Left ventricle myocardium inferior (tissue), 1 donor: ENCODE data around the gene UHRF2. TPM values are rescaled to one million over a fixed set of nuclear protein-coding genes. Genes with fewer than 3 reads are reported as not detected.
A peak's percentile ranks its signal among the peaks of the same experiment; 100 is the strongest.
"Not testable (repeated sequence)": the region's sequence is repeated elsewhere in the genome, so short reads cannot be mapped to it uniquely, and the experiment has no call there.

Source experiments
- DNase-seq: peaks from one replicate; pipeline ENCODE4 v3.0.0-alpha.2; 2020
- H3K27ac ChIP-seq: fragments of 200-600 bp; replicated peaks from 2 replicates; pipeline ENCODE4 v1.8.0; 2021
- H3K27me3 ChIP-seq: fragments of 200-600 bp; 2 replicates; pipeline ENCODE4 v1.8.0; 2021; ENCODE audit warnings: low read depth
- H3K36me3 ChIP-seq: fragments of 200-600 bp; 2 replicates; pipeline ENCODE4 v1.8.0; 2021
- H3K4me1 ChIP-seq: fragments of 200-600 bp; 2 replicates; pipeline ENCODE4 v1.8.0; 2021
- H3K4me3 ChIP-seq: fragments of 200-600 bp; 2 replicates; pipeline ENCODE4 v1.8.0; 2021; ENCODE audit warnings: mild to moderate bottlenecking, moderate library complexity
- H3K9me3 ChIP-seq: fragments of 200-600 bp; replicated peaks from 2 replicates; pipeline ENCODE4 v1.8.0; 2021
- intact Hi-C: fragments of 100-400 bp; cut with micrococcal nuclease; formaldehyde crosslinking; loops from one replicate; pipeline ENCODE4 v1.11.0; 2022
- long read RNA-seq: library from polyadenylated mRNA; unstranded; transcript quantifications from one replicate; pipeline ENCODE4 v2.0.0, GENCODE V29; 2021
- total RNA-seq: library from RNA; stranded (reverse); fragmentation: NEBNext Ultra II Directional; extraction: Animal tissue kit (Norgen Biotek cat#: 25700); gene quantifications from one replicate; pipeline ENCODE4 v1.2.1, GENCODE V29; 2021
- TF ChIP-seq, protein P1 (sequence below): fragments of 200-600 bp; IDR thresholded peaks from 2 replicates; pipeline ENCODE4 v1.8.0; 2021; ENCODE audit warnings: antibody characterized with exemption, mild to moderate bottlenecking, borderline replicate concordance
- donor health status: DM: no; HTN: yes; CAD: no; lungs with severe emphysema.

Gene UHRF2, protein sequence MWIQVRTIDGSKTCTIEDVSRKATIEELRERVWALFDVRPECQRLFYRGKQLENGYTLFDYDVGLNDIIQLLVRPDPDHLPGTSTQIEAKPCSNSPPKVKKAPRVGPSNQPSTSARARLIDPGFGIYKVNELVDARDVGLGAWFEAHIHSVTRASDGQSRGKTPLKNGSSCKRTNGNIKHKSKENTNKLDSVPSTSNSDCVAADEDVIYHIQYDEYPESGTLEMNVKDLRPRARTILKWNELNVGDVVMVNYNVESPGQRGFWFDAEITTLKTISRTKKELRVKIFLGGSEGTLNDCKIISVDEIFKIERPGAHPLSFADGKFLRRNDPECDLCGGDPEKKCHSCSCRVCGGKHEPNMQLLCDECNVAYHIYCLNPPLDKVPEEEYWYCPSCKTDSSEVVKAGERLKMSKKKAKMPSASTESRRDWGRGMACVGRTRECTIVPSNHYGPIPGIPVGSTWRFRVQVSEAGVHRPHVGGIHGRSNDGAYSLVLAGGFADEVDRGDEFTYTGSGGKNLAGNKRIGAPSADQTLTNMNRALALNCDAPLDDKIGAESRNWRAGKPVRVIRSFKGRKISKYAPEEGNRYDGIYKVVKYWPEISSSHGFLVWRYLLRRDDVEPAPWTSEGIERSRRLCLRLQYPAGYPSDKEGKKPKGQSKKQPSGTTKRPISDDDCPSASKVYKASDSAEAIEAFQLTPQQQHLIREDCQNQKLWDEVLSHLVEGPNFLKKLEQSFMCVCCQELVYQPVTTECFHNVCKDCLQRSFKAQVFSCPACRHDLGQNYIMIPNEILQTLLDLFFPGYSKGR
- 14.1 TPM for total RNA-seq
- long read RNA-seq, transcript UHRF2-201 (16 exons, 3,452 nt) = major isoform, 13 of 27 reads
- long read RNA-seq, partial matches to known transcripts = 6 of 27 reads
- long read RNA-seq, other reads (novel, unspliced or antisense) = 8 of 27 reads

DNA sequence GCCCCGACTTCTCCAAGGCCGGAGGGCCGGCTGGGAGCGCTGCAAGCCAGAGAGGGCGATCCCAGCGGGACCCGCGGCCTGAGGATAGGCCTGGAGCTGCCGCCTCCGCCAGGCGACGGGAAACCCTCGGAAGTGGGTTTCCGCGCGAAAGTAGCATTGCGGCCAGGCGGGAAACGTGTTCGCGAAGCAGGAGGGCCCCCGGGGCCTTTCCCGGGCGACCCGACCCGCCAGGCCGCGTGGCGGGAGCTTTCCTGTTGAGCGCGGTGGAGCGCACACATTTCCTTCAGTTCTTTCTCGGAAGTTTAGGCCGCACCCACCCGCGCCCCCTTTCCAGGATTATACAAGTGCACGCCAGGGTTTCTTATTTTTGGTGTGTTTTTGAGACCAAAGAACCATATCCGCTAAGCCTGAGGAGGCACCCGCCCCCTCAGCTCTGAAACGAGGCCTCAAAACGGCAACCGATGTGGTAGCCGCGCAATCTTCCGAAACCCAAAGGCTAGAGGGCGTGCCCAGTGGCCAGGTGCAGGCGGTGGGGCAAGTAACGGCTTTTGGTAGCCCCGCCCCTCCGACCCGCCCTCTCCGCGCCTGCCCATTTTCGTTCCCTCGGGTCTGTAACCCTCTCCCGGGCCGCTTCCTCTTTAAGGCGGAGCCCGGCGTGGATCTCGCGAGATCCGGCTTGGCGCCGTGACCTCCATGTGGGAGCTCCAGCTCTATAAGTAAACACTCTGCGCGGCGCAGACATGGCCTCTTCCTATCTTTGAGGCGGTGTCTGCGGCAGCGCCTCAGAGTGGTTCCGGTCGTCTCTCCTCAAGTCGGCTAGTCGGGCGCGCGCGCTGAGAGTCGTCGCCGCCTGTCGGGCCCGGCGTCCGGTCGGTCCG is at the start of gene UHRF2:
TSS of gene UHRF2 (plus strand) at position 713 of the 878 bp plus-strand sequence. CDS start 292 bp downstream, outside the sequence.
- Histone ChIP-seq H3K27me3 (peaks cover 2% of the 10 kb centered on the region), H3K27ac (peak within 1 kb of the TSS; percentile 93), H3K9me3 (no peaks in the 10 kb centered on the region), H3K36me3 (no peaks in the 10 kb centered on the region), H3K4me1 (peaks cover 43% of the 10 kb centered on the region), H3K4me3 (peak within 1 kb of the TSS; percentile 86)
- intact Hi-C loops = no loop called here
- TF ChIP-seq, protein P1, sequence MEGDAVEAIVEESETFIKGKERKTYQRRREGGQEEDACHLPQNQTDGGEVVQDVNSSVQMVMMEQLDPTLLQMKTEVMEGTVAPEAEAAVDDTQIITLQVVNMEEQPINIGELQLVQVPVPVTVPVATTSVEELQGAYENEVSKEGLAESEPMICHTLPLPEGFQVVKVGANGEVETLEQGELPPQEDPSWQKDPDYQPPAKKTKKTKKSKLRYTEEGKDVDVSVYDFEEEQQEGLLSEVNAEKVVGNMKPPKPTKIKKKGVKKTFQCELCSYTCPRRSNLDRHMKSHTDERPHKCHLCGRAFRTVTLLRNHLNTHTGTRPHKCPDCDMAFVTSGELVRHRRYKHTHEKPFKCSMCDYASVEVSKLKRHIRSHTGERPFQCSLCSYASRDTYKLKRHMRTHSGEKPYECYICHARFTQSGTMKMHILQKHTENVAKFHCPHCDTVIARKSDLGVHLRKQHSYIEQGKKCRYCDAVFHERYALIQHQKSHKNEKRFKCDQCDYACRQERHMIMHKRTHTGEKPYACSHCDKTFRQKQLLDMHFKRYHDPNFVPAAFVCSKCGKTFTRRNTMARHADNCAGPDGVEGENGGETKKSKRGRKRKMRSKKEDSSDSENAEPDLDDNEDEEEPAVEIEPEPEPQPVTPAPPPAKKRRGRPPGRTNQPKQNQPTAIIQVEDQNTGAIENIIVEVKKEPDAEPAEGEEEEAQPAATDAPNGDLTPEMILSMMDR = no peak
- DNase-seq = peak; percentile 99

DNA sequence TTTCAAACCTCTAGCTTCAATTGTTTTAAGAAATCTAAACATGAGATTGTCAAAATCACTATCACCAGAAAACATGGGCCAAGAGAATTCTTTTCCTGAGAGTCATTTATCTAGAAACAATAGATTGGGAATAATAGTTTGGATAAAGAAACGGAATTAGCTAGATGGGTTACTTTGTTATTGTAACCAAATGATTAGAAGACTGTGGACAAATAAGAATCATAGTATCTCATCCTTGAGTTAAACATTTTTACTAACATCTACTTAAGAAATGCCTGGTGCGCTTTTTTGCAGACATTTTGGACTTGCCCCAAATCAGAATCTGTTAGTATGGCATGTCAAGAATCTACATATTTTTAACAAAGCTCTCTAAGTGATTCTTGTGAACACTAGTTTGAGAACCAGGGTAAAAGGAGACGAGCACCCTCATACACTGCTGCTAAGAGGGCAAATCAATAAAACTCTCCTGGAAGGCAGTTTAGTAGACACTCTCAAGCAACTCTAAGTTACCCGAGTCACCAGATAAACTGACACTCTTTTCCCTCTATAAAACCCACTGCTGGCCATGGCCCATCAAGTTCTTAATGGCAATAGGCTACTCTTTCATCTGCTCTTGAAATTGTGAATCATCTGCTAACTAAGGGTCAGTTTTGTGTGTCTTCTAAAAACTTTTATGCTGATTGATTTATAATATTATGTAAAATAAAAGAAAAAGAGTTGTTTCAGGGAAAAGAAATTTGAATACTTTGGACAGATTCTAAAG is 45.7 kb upstream of the UHRF2 start:
- no peak overlapping the region for H3K27ac ChIP-seq
- H3K36me3 ChIP-seq = no peaks in the 10 kb centered on the region
- TF ChIP-seq, protein P1 = no peak
- no peak overlapping the region for H3K4me3 ChIP-seq
- intact Hi-C loops = no loop called here
- no peaks in the 10 kb centered on the region for H3K9me3 ChIP-seq
- H3K4me1 ChIP-seq = no peaks in the 10 kb centered on the region
- no peak for DNase-seq
- H3K27me3 ChIP-seq = peaks cover 6% of the 10 kb centered on the region

DNA sequence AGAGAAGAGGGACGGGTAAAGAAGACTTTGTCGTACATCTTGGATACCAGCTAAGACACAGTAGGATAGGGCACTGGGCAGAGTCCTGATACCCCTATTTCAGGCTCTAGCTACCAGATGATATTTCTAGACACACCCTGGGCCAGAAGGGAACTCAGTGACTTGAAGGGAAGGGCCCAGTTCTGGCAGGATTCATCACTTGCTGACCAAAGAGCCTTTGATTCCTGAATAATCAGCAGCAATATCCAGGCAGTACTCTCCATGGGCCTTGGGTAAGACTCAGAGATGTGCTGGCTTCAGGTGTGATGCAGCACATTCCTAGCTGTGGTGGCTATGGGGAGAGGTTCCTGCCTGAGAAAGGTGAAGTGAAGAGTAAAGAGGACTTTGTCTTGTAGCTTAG is 44.2 kb upstream of the UHRF2 start:
- Histone ChIP-seq H3K9me3 (no peaks in the 10 kb centered on the region), H3K27me3 (peaks cover 4% of the 10 kb centered on the region), H3K4me1 (no peaks in the 10 kb centered on the region), H3K36me3 (no peaks in the 10 kb centered on the region), H3K27ac (no peak overlapping the region), H3K4me3 (no peak overlapping the region)
- DNase-seq = no peak
- intact Hi-C loops = no loop called here
- TF ChIP-seq, protein P1 = no peak

DNA sequence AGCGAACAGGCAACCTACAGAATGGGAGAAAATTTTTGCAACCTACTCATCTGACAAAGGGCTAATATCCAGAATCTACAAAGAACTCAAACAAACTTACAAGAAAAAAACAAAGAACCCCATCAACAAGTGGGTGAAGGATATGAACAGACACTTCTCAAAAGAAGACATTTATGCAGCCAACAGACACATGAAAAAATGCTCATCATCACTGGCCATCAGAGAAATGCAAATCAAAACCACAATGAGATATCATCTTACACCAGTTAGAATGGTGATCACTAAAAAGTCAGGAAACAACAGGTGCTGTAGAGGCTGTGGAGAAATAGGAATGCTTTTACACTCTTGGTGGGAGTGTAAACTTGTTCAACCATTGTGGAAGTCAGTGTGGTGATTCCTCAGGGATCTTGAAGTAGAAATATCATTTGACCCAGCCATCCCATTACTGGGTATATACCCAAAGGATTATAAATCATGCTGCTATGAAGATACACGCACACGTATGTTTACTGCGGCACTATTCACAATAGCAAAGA is 31.5 kb upstream of the UHRF2 start:
- H3K27ac ChIP-seq = not testable (repeated sequence)

DNA sequence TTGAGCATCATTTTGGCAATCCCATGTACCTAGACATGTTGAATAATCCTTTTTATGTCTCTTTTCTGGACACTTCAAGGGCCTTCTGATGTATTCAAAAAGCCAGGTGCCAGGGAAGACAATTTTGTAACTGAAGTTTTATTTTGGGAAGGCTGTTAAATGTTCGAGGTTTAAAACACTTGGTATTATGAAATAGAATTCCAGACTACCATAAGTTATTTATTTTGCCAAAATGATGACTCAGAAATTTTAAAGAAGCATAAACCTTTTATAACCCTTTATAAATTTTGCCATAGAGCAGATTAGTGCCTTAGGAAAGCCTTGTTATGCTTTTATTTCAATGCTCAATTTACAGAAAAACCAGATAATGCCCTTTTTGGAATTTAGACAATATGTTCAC is 30.3 kb upstream of the UHRF2 start:
- no peak overlapping the region for H3K4me3 ChIP-seq
- no peak for DNase-seq
- intact Hi-C loops = no loop called here
- peaks cover 5% of the 10 kb centered on the region for H3K9me3 ChIP-seq
- TF ChIP-seq, protein P1 = no peak
- no peaks in the 10 kb centered on the region for H3K4me1 ChIP-seq
- H3K27me3 ChIP-seq = no peaks in the 10 kb centered on the region
- H3K27ac ChIP-seq = no peak overlapping the region
- H3K36me3 ChIP-seq = no peaks in the 10 kb centered on the region

More for the DNA sequence above, 31.5 kb upstream of the UHRF2 start:
- H3K4me3 ChIP-seq, H3K4me1 ChIP-seq, DNase-seq, intact Hi-C loops, H3K9me3 ChIP-seq, H3K27me3 ChIP-seq, H3K36me3 ChIP-seq: not testable (repeated sequence)
